ENCODE results near the gene TIMM13.

Gene TIMM13

DNA sequence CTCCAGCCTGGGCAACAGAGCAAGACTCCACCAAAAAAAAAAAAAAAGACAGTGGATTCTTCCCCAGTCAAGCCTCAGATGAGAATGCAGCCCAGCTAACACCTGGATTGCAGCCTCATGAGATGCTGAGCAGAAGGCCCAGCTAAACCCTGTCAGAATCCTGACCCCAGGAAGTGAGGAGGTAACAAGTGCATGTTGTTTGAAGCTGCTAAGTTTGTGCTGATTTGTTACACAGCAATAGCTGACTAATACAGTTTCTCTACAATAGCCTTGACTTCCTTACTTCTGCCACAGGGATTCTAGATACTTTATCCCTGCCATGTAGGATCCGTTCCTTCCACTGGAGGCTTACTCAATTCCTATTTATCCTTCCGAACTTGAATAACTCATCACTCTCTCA is 46.8 kb downstream of the TIMM13 start:
- TF ChIP-seq CTCF (conservative IDR thresholded peaks at IDR 0.05): no peak
- H3K27ac ChIP-seq: no peak overlapping the region

DNA sequence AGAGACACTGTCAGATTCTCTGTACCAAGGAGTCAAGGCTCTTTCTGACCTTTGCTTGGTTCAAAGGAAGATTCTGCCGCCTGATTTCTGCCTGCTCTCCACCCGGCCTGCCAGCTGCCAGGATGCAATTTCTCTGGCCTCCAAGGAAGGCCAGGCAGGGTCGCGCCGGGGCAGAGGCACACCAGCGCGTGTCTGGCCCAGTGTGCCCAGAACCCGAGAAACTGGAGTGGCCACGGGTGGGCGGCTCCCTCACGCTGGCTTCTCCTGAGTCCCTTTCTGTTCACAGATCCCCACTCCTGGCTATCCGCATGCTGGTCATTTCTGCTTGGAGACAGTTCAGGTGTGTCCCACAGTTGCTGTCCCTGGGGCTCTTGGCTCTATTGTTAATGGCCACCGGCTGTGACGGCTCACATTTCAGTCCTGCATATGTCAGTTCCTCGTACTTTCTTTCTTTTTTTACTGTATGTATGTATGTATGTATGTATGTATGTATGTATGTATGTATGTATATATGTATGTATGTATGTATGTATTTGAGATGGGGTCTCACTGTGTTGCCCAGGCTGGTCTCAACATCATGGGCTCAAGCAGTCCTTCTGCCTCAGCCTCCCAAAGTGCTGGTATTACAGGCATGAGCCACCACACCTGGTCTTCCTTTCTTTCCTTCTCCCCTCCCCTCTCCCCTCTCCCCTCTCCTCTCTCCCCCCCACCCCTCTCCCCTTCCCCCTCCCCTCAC is 50.4 kb downstream of the TIMM13 start:
- no peak overlapping the region for H3K27ac ChIP-seq
- no peak for TF ChIP-seq CTCF (conservative IDR thresholded peaks at IDR 0.05)
